Pancreas (tissue), 10 donors: Measurements from ENCODE around the gene RAB4B. TPM values are rescaled to one million over a fixed set of nuclear protein-coding genes. Genes with fewer than 3 reads are reported as not detected.

Source experiments
- ATAC-seq, 4 donors: fragments of 200-7000 bp; cut with Tn5 transposase; one replicate each; pipeline versions ENCODE4 v1.8.0 to v1.9.1; 2020; ENCODE audit warnings: mild to moderate bottlenecking in 4 of 4, moderate library complexity in 4 of 4
- DNase-seq, 6 donors: peaks; one replicate each; pipeline ENCODE4 v3.0.0-alpha.2; 2020
- FAIRE-seq: peaks from 2 replicates; lab custom pipeline; 2012; peaks lifted over from hg19 to GRCh38; lab: Jason Lieb, UNC
- H3K27ac ChIP-seq, 4 donors: fragments of 200-600 bp; sonication (generic); 1 replicate in 3 of 4; 2 replicates in 1 of 4; pipeline versions ENCODE4 v1.5.0 to v1.8.0; 2020
- H3K27me3 ChIP-seq, 4 donors: fragments of 200-600 bp; one replicate each; pipeline ENCODE4 v1.8.0; 2021
- H3K36me3 ChIP-seq, 3 donors: fragments of 200-600 bp; sonication (generic) in 1 of 3; one replicate each; pipeline versions ENCODE4 v1.5.0 to v1.8.0; 2020 to 2021
- H3K4me1 ChIP-seq, 3 donors: fragments of 200-600 bp; one replicate each; pipeline ENCODE4 v1.8.0; 2021
- H3K4me3 ChIP-seq, 4 donors: fragments of 200-600 bp; sonication (generic) in 2 of 4; one replicate each; pipeline versions ENCODE4 v1.5.0 to v1.8.0; 2020 to 2021
- H3K9me3 ChIP-seq, 4 donors: fragments of 200-600 bp; one replicate each; pipeline ENCODE4 v1.8.0; 2021
- WGBS, 2 donors: extraction: QIAGEN DNeasy Blood & Tissue Kit; methylation state at CpG; one replicate each; pipeline ENCODE4 v1.1.7; 2013; 5-methylcytosine and 5-hydroxymethylcytosine counted together
- intact Hi-C, 3 donors: fragments of 100-400 bp; cut with DNase I; formaldehyde crosslinking; loops; one replicate each; pipeline versions ENCODE4 v1.11.1 to v1.14.2; 2022
- polyA plus RNA-seq, 2 donors: library from polyadenylated mRNA; stranded (reverse); fragments of 200-250 nt; gene quantifications; one replicate each; pipeline ENCODE4 v1.2.3, GENCODE V29; 2013
- total RNA-seq, 6 donors: library from RNA; stranded (reverse); fragmentation: NEBNext Ultra II Directional in 4 of 6; extraction: Animal tissue kit (Norgen Biotek cat#: 25700) in 4 of 6; gene quantifications; one replicate each; pipeline versions ENCODE4 v1.2.1 to v1.2.4, GENCODE V29; 2021 to 2023
- TF ChIP-seq, protein P1 (sequence below), 4 donors: fragments of 200-600 bp; sonication (generic) in 3 of 4; IDR thresholded peaks; one replicate each; pipeline versions ENCODE4 v1.5.0 to v1.8.0; 2021; ENCODE audit warnings: antibody characterized with exemption in 4 of 4
- donor health status: healthy with polysubstance abuse.
- donor health status: DM: no; HTN: no; CAD: no; lungs with moderate emphysema.
- donor health status: DM: no; HTN: no; CAD: no.
- donor health status: control.
- donor health status: control.
- donor health status: Bipolar disorder and iron deficiency.
- donor health status: DM: yes; HTN: yes; CAD: no.
- donor health status: DM: no; HTN: no; CAD: no.
- donor health status: DM: no; HTN: no; CAD: no.
- donor health status: DM: yes; HTN: yes; CAD: no.

The RAB4B gene
- total and polyA plus RNA-seq, 8 donors = 5.0 to 45.8 (median 10.5) TPM

GRCh38 chr19:40755791-40756190 is 22.3 kb upstream of the RAB4B start:
- Histone ChIP-seq H3K9me3 (no peaks in the 10 kb centered on the region), H3K27me3 (no peaks in the 10 kb centered on the region), H3K4me3 (no peak overlapping the region), H3K36me3 (peaks cover 4 to 42% (median 17%) of the 10 kb centered on the region in 3 donors), H3K4me1 (peaks cover 0 to 34% (median 7%) of the 10 kb centered on the region in 3 donors), H3K27ac (no peak overlapping the region)
- TF ChIP-seq, protein P1, sequence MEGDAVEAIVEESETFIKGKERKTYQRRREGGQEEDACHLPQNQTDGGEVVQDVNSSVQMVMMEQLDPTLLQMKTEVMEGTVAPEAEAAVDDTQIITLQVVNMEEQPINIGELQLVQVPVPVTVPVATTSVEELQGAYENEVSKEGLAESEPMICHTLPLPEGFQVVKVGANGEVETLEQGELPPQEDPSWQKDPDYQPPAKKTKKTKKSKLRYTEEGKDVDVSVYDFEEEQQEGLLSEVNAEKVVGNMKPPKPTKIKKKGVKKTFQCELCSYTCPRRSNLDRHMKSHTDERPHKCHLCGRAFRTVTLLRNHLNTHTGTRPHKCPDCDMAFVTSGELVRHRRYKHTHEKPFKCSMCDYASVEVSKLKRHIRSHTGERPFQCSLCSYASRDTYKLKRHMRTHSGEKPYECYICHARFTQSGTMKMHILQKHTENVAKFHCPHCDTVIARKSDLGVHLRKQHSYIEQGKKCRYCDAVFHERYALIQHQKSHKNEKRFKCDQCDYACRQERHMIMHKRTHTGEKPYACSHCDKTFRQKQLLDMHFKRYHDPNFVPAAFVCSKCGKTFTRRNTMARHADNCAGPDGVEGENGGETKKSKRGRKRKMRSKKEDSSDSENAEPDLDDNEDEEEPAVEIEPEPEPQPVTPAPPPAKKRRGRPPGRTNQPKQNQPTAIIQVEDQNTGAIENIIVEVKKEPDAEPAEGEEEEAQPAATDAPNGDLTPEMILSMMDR (IDR thresholded peaks at IDR 0.05) = no peak
- DNase-seq (no peak), FAIRE-seq (no peak), ATAC-seq (no peak)
- intact Hi-C loops = no loop called here
- WGBS, 2 donors = 98 to 99% methylated on average over 8 of the region's 8 CpGs

DNA sequence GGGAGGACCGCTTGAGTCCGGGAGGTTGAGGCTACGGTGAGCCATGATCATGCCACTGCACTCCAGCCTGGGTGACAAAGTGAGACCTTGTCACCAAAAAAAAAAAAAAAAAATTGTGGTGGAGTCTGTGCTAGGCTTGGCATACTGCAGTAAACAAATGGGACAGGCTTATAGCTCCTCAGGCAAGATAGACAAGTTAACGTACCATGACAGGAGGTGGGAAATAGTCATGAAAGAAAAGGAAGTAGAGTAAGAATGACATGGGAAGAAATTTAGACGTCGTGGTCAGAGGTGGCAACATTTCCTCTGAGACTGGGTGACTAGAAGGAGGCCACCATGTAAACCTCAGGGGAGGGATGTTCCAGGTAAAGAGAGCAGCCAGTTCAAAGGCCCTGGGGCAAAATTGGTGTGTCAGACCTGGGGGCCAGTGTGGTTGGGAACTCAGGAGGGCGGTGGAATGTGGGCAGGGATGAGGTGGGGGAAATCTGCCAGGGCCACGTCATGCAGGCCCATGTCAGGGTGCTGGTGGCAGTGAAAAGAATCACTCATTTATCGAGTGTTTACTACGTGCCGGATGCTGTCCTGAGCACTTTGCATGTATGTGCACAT is 21.4 kb upstream of the RAB4B start:
- TF ChIP-seq, protein P1 (IDR thresholded peaks at IDR 0.05) = no peak
- no peaks in the 10 kb centered on the region for H3K9me3 ChIP-seq
- DNase-seq (no peak), FAIRE-seq (no peak), ATAC-seq (no peak)
- no peaks in the 10 kb centered on the region for H3K27me3 ChIP-seq
- no peak overlapping the region for H3K27ac ChIP-seq
- peaks cover 4 to 47% (median 18%) of the 10 kb centered on the region in 3 donors for H3K36me3 ChIP-seq
- peaks cover 0 to 34% (median 7%) of the 10 kb centered on the region in 3 donors for H3K4me1 ChIP-seq
- intact Hi-C loops = no loop called here
- no peak overlapping the region for H3K4me3 ChIP-seq
- 77 to 88% methylated on average over 10 to 11 of the region's 11 CpGs for WGBS, 2 donors

DNA sequence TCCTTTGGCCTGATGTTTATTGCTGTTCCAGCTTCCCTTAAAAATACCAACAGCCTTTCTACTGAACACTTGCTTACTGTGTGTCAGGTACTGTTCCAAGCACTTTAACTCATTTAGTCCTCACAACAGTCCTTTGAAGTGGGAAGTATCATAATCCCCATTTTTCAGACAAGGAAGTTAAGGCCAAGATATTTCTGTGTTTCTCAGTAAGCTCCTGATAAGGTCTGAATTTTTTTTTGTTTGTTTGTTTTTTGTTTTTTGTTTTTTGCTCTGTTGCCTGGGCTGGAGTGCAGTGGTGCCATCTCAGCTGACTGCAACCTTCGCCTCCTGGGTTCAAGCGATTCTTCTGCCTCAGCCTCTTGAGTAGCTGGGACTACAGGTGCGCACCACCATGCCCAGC is 19.6 kb upstream of the RAB4B start:
- H3K36me3 ChIP-seq = peaks cover 15 to 66% (median 36%) of the 10 kb centered on the region in 3 donors
- H3K4me1 ChIP-seq = peaks cover 0 to 25% (median 7%) of the 10 kb centered on the region in 3 donors
- TF ChIP-seq, protein P1 (IDR thresholded peaks at IDR 0.05) = no peak
- DNase-seq = no peak
- no peak for ATAC-seq
- no peak for FAIRE-seq
- intact Hi-C loops = no loop called here
- H3K27ac ChIP-seq = no peak overlapping the region
- WGBS, 2 donors = 96 to 97% methylated on average over 3 of the region's 3 CpGs
- H3K9me3 ChIP-seq = no peaks in the 10 kb centered on the region
- H3K4me3 ChIP-seq = no peak overlapping the region
- no peaks in the 10 kb centered on the region for H3K27me3 ChIP-seq

DNA sequence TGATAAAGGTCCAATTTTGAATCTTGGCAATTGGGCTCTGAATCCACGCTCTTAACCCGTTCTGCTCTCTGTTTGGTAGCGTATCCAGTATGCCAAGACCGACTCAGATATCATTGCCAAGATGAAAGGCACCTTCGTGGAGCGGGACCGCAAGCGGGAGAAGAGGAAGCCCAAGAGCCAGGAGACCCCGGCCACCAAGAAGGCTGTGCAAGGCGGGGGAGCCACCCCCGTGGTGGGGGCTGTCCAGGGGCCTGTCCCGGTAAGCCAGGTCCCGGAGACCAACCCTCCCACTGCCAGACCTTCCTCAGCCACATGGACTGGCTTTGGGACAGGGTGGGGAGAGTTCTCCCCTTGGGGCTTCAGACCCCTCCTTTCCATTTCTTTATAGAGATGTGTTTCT is 18.7 kb upstream of the RAB4B start:
- Histone ChIP-seq H3K27ac (no peak overlapping the region), H3K36me3 (peaks cover 16 to 75% (median 44%) of the 10 kb centered on the region in 3 donors), H3K4me3 (no peak overlapping the region), H3K4me1 (peaks cover 0 to 16% (median 7%) of the 10 kb centered on the region in 3 donors), H3K27me3 (no peaks in the 10 kb centered on the region), H3K9me3 (no peaks in the 10 kb centered on the region)
- TF ChIP-seq, protein P1 (IDR thresholded peaks at IDR 0.05) = no peak
- intact Hi-C loops = no loop called here
- DNase-seq (peak in 1 of 6 donors; percentile 61), FAIRE-seq (no peak), ATAC-seq (no peak)
- 92 to 95% methylated on average over 13 of the region's 13 CpGs for WGBS, 2 donors
